WTC11 (cell line): ENCODE results near the gene PDE8A. TPM values are rescaled to one million over a fixed set of nuclear protein-coding genes. Genes with fewer than 3 reads are reported as not detected.

Experiments used
- ATAC-seq: fragments of 200-7000 bp; cut with Tn5 transposase; 2 replicates; pipeline ENCODE4 v1.10.0; 2021; ENCODE audit warnings: mild to moderate bottlenecking, moderate library complexity
- CTCF ChIA-PET: fragments of 300-600 bp; sonication (Branson Sonifier 250); formaldehyde crosslinking; loops from one replicate; lab custom pipeline; 2021; ENCODE audit warnings: antibody characterized with exemption; lab: Charles Lee
- POLR2A ChIA-PET: fragments of 350-600 bp; sonication (Branson Sonifier 250); formaldehyde crosslinking; loops from one replicate; lab custom pipeline; 2021; ENCODE audit warnings: antibody characterized with exemption; lab: Charles Lee
- DNase-seq: peaks from one replicate; pipeline ENCODE4 v3.0.0; 2021; ENCODE audit warnings: low spot score
- H3K27ac Mint-ChIP-seq: 2 replicates; pipeline ENCODE4 v1.8.0; 2021; ENCODE audit warnings: mixed read lengths
- H3K27me3 Mint-ChIP-seq: 2 replicates; pipeline ENCODE4 v1.8.0; 2021; ENCODE audit warnings: low read depth, mild to moderate bottlenecking, moderate library complexity, mixed read lengths
- H3K36me3 Mint-ChIP-seq: 2 replicates; pipeline ENCODE4 v1.8.0; 2021; ENCODE audit warnings: mixed read lengths
- H3K4me1 Mint-ChIP-seq: 2 replicates; pipeline ENCODE4 v1.8.0; 2022; ENCODE audit warnings: mixed read lengths
- H3K4me3 Mint-ChIP-seq: 2 replicates; pipeline ENCODE4 v1.8.0; 2021; ENCODE audit warnings: mild to moderate bottlenecking, moderate library complexity, mixed read lengths
- H3K9me3 Mint-ChIP-seq: 2 replicates; pipeline ENCODE4 v1.8.0; 2021; ENCODE audit warnings: mixed read lengths
- CBFB ChIP-seq: sonication (generic); formaldehyde crosslinking; IDR thresholded peaks from 2 replicates; pipeline ENCODE4 v1.8.1; 2022; ENCODE audit warnings: mild to moderate bottlenecking, low read depth, missing genetic modification reagents
- E2F5 ChIP-seq: sonication (generic); formaldehyde crosslinking; IDR thresholded peaks from 2 replicates; pipeline ENCODE4 v1.8.1; 2022; ENCODE audit warnings: mild to moderate bottlenecking, moderate library complexity, missing genetic modification reagents
- FOXK1 ChIP-seq: sonication (generic); formaldehyde crosslinking; IDR thresholded peaks from 2 replicates; pipeline ENCODE4 v1.8.0; 2022; ENCODE audit warnings: mild to moderate bottlenecking, moderate library complexity, missing genetic modification reagents
- IRF1 ChIP-seq: sonication (generic); formaldehyde crosslinking; IDR thresholded peaks from 2 replicates; pipeline ENCODE4 v1.8.0; 2023; ENCODE audit warnings: missing genetic modification reagents
- IRF2 ChIP-seq: sonication (generic); formaldehyde crosslinking; IDR thresholded peaks from 2 replicates; pipeline ENCODE4 v1.8.0; 2022; ENCODE audit warnings: low read depth, missing genetic modification reagents, borderline replicate concordance
- KAT7 ChIP-seq: sonication (generic); formaldehyde crosslinking; IDR thresholded peaks from 2 replicates; pipeline ENCODE4 v1.8.1; 2023; ENCODE audit warnings: missing genetic modification reagents, mild to moderate bottlenecking, borderline replicate concordance
- MXD4 ChIP-seq: fragments of 250-450 bp; sonication (Bioruptor Pico); IDR thresholded peaks from 2 replicates; pipeline ENCODE4 v1.8.0; 2021; ENCODE audit warnings: mild to moderate bottlenecking, moderate library complexity, borderline replicate concordance
- NFYB ChIP-seq: sonication (generic); formaldehyde crosslinking; conservative IDR thresholded peaks from 2 replicates; pipeline ENCODE4 v1.8.0; 2022; ENCODE audit warnings: low read depth, missing genetic modification reagents
- RORB ChIP-seq: fragments of 250-450 bp; sonication (Bioruptor Pico); IDR thresholded peaks from 2 replicates; pipeline ENCODE4 v1.9.0; 2021; ENCODE audit warnings: mild to moderate bottlenecking
- SOX15 ChIP-seq: fragments of 250-450 bp; sonication (Bioruptor Pico); IDR thresholded peaks from 2 replicates; pipeline ENCODE4 v1.9.0; 2021; ENCODE audit warnings: mild to moderate bottlenecking
- SP1 ChIP-seq: sonication (generic); formaldehyde crosslinking; conservative IDR thresholded peaks from 2 replicates; pipeline ENCODE4 v1.8.1; 2022; ENCODE audit warnings: missing genetic modification reagents
- TEAD4 ChIP-seq: sonication (generic); formaldehyde crosslinking; IDR thresholded peaks from 2 replicates; pipeline ENCODE4 v1.8.0; 2022; ENCODE audit warnings: mild to moderate bottlenecking, missing genetic modification reagents
- ZNF532 ChIP-seq: fragments of 250-450 bp; sonication (Bioruptor Pico); IDR thresholded peaks from 2 replicates; pipeline ENCODE4 v1.9.0; 2021; ENCODE audit warnings: mild to moderate bottlenecking, borderline replicate concordance
- total RNA-seq: library from RNA; stranded (reverse); gene quantifications from 3 replicates; pipeline ENCODE4 v1.2.3, GENCODE V29; 2021
- TF ChIP-seq, protein P1 (sequence below): sonication (generic); formaldehyde crosslinking; IDR thresholded peaks from 2 replicates; pipeline ENCODE4 v1.8.0; 2023; ENCODE audit warnings: mild to moderate bottlenecking, missing genetic modification reagents
- TF ChIP-seq, protein P2 (sequence below): sonication (generic); formaldehyde crosslinking; IDR thresholded peaks from 2 replicates; pipeline ENCODE4 v1.8.1; 2022; ENCODE audit warnings: missing genetic modification reagents, borderline replicate concordance
- TF ChIP-seq, protein P3 (sequence below): fragments of 250-450 bp; sonication (Bioruptor Pico); IDR thresholded peaks from 2 replicates; pipeline ENCODE4 v1.9.0; 2021; ENCODE audit warnings: mild to moderate bottlenecking

PDE8A gene
- total RNA-seq, 1 experiment from 2014 or later, result 13.9 TPM

DNA sequence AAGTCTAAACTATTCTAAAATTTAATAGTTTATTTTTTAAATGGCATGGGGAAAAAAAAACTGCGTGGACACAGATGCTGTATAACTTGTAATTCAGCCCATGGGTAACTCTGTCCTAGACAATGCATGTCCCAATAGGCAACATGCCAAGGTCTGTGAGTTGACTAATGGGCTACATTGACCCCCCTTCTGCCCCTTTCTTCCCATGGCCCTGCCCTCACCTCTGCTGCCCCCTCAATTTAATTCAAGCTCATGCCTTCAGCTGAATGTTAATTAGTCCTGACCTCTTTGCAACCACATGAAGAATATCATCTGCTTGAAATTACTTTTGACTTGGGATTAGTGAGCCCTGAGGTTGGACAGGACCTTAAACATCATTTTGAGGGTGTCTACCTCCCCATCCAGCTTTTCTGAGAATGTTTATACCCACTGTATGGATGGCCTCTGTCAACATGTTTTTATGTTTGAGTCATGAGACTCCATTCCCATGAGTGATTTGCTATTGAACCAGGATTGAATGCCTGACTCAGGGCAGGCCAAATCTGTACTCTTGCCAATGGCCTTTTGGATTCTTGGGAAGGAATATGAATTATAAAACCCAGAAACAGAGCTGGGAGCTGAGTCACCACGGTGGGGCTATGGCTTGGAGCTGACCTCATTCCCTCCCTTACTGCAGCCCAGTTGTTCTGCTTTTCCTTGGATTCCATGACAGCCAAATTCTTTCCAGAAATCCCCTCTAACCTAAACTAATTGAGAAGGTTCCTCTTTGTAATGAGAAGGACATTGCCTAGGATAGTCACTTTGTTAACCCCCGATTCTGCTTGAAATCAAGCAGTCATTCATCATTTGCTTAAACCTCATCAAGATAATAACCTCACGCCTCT is 33.5 kb upstream of the PDE8A start:
- no peak for DNase-seq
- no peak for ATAC-seq

More for the DNA sequence above, 33.5 kb upstream of the PDE8A start:
- TF ChIP-seq, protein P1, sequence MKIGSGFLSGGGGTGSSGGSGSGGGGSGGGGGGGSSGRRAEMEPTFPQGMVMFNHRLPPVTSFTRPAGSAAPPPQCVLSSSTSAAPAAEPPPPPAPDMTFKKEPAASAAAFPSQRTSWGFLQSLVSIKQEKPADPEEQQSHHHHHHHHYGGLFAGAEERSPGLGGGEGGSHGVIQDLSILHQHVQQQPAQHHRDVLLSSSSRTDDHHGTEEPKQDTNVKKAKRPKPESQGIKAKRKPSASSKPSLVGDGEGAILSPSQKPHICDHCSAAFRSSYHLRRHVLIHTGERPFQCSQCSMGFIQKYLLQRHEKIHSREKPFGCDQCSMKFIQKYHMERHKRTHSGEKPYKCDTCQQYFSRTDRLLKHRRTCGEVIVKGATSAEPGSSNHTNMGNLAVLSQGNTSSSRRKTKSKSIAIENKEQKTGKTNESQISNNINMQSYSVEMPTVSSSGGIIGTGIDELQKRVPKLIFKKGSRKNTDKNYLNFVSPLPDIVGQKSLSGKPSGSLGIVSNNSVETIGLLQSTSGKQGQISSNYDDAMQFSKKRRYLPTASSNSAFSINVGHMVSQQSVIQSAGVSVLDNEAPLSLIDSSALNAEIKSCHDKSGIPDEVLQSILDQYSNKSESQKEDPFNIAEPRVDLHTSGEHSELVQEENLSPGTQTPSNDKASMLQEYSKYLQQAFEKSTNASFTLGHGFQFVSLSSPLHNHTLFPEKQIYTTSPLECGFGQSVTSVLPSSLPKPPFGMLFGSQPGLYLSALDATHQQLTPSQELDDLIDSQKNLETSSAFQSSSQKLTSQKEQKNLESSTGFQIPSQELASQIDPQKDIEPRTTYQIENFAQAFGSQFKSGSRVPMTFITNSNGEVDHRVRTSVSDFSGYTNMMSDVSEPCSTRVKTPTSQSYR, result no peak
- TF ChIP-seq RORB (CRISPR knock-in tag) (no peak), MXD4 (CRISPR knock-in tag) (no peak), SP1 (CRISPR knock-in tag) (no peak), SOX15 (no peak), FOXK1 (no peak), E2F5 (CRISPR knock-in tag) (no peak), ZNF532 (CRISPR knock-in tag) (no peak), IRF1 (CRISPR knock-in tag) (no peak), KAT7 (CRISPR knock-in tag) (no peak), TEAD4 (CRISPR knock-in tag) (no peak), NFYB (CRISPR knock-in tag) (no peak), CBFB (no peak), IRF2 (CRISPR knock-in tag) (no peak)
- TF ChIP-seq, protein P2, sequence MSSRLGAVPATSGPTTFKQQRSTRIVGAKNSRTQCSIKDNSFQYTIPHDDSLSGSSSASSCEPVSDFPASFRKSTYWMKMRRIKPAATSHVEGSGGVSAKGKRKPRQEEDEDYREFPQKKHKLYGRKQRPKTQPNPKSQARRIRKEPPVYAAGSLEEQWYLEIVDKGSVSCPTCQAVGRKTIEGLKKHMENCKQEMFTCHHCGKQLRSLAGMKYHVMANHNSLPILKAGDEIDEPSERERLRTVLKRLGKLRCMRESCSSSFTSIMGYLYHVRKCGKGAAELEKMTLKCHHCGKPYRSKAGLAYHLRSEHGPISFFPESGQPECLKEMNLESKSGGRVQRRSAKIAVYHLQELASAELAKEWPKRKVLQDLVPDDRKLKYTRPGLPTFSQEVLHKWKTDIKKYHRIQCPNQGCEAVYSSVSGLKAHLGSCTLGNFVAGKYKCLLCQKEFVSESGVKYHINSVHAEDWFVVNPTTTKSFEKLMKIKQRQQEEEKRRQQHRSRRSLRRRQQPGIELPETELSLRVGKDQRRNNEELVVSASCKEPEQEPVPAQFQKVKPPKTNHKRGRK (CRISPR knock-in tag), result no peak
- TF ChIP-seq, protein P3, sequence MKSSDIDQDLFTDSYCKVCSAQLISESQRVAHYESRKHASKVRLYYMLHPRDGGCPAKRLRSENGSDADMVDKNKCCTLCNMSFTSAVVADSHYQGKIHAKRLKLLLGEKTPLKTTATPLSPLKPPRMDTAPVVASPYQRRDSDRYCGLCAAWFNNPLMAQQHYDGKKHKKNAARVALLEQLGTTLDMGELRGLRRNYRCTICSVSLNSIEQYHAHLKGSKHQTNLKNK (CRISPR knock-in tag), result no peak
- no peaks in the 10 kb centered on the region for H3K36me3 Mint-ChIP-seq
- no peaks in the 10 kb centered on the region; the same call in 1 of the 2 replicates for H3K27me3 Mint-ChIP-seq
- H3K4me1 Mint-ChIP-seq, result no peaks in the 10 kb centered on the region
- ChIA-PET CTCF (no interaction called here), POLR2A (no interaction called here)
- H3K27ac Mint-ChIP-seq, result no peak overlapping the region
- H3K9me3 Mint-ChIP-seq, result no peaks in the 10 kb centered on the region
- no peak overlapping the region for H3K4me3 Mint-ChIP-seq
